ENCODE measurements around the gene MARCHF7. TPM values are rescaled to one million over a fixed set of nuclear protein-coding genes. Genes with fewer than 3 reads are reported as not detected.
A peak's percentile ranks its signal among the peaks of the same experiment; 100 is the strongest.
"Not testable (repeated sequence)": the region's sequence is repeated elsewhere in the genome, so short reads cannot be mapped to it uniquely, and the experiment has no call there.

Gene MARCHF7
- total RNA-seq, 1 experiment from 2014 or later: 38.3 TPM

GRCh38 chr2:159713631-159714246, 1.4 kb downstream of the MARCHF7 start:
- TSS peak; percentile 41 for BruUV-seq (replicated peaks)

DNA sequence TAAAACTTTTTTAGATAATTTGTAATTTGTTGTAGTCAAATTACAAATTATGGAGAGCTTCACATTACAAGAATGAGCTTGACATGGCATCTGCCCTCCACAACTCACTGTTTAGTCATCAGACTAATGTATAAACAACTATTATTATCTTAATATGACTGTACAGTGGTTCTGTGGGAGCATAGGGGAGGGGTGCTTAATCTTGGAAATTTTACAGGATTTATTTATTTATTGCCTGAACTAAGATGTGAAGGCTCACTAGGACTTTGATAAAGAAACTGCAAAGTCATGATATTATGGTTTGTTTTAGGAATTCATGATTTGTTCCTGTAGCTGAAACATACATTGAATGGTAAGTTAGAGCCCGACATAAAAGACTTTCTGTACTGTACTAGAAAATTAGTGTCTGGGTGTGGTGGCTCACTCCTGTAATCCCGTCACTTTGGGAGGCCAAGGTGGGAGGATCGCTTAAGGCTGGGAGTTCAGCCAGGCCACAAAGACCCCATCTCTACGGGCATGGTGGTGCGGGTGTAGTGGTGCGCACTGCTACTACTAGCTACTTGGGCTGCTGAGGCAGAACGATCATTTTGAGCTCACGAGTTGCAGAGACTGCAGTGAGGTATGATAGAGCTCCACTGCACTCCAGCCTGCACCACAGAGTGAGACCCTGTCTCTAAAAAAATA, 2.1 kb downstream of the MARCHF7 start:
- H4K20me1 ChIP-seq (ENCODE audit: insufficient read depth): peaks cover 52% of the 10 kb centered on the region
- no peak overlapping the region for H2AFZ ChIP-seq
- TF ChIP-seq CTCF (conservative IDR thresholded peaks at IDR 0.05) (no peak), EZH2 (IDR thresholded peaks at IDR 0.05; ENCODE audit: low read depth) (no peak)
- intact Hi-C loops (cut with micrococcal nuclease; ENCODE audit: unreplicated experiment): no loop called here
- DNase-seq: no peak
- H3K4me1 ChIP-seq (replicated peaks; ENCODE audit: insufficient read depth): peaks cover 37% of the 10 kb centered on the region
- H3F3A ChIP-seq (ENCODE audit: insufficient read depth, low read depth): peaks cover 5% of the 10 kb centered on the region
- POLR2A ChIA-PET (ENCODE audit: unreplicated experiment): interaction anchor here (0.5 to 0.6 kb wide), 2 partner anchors 33 to 196 kb away, joined by 3 read pairs; no protein-coding TSS in a partner anchor
- H3K27me3 ChIP-seq (ENCODE audit: insufficient read depth, low read depth): no peaks in the 10 kb centered on the region
- 0 out of 2 replicates have a peak overlapping the region, but pooled peaks have one; percentile 35 for H3K27ac ChIP-seq
- peaks cover 70% of the 10 kb centered on the region for H3K79me2 ChIP-seq (ENCODE audit: low read depth)
- CTCF ChIA-PET: no interaction called here
- no TSS peak for BruUV-seq (replicated peaks)
- H3K4me3 ChIP-seq: peak overlapping the region; percentile 97
- peaks cover 31% of the 10 kb centered on the region for H3K36me3 ChIP-seq (ENCODE audit: low read depth)
- no peaks in the 10 kb centered on the region for H3K9me2 ChIP-seq (ENCODE audit: insufficient read depth)
- H3K4me2 ChIP-seq: peak overlapping the region; percentile 91
- no peaks in the 10 kb centered on the region for H3K9me3 ChIP-seq (ENCODE audit: insufficient read depth, low read depth)

More at GRCh38 chr2:159713631-159714246, 1.4 kb downstream of the MARCHF7 start:
- H3K36me3 ChIP-seq (ENCODE audit: low read depth): peaks cover 31% of the 10 kb centered on the region
- peaks cover 46% of the 10 kb centered on the region for H4K20me1 ChIP-seq (ENCODE audit: insufficient read depth)
- DNase-seq: no peak
- ChIA-PET CTCF (no interaction called here), POLR2A (ENCODE audit: unreplicated experiment) (interaction anchor here (0.6 kb wide), 1 partner anchor 195 kb away, joined by 3 read pairs; no protein-coding TSS in a partner anchor)
- TF ChIP-seq CTCF (conservative IDR thresholded peaks at IDR 0.05) (no peak), EZH2 (IDR thresholded peaks at IDR 0.05; ENCODE audit: low read depth) (no peak)
- intact Hi-C loops (cut with micrococcal nuclease; ENCODE audit: unreplicated experiment): no loop called here
- H2AFZ ChIP-seq: no peak overlapping the region
- H3K79me2 ChIP-seq (ENCODE audit: low read depth): peaks cover 64% of the 10 kb centered on the region
- H3K4me1 ChIP-seq (replicated peaks; ENCODE audit: insufficient read depth): peaks cover 37% of the 10 kb centered on the region
- H3F3A ChIP-seq (ENCODE audit: insufficient read depth, low read depth): peaks cover 5% of the 10 kb centered on the region
- H3K4me3 ChIP-seq: peak overlapping the region; percentile 97
- no peaks in the 10 kb centered on the region for H3K9me3 ChIP-seq (ENCODE audit: insufficient read depth, low read depth)
- peak overlapping the region; percentile 35; the same call in 1 of the 2 replicates for H3K27ac ChIP-seq
- no peaks in the 10 kb centered on the region for H3K9me2 ChIP-seq (ENCODE audit: insufficient read depth)
- H3K27me3 ChIP-seq (ENCODE audit: insufficient read depth, low read depth): no peaks in the 10 kb centered on the region
- peak overlapping the region; percentile 91 for H3K4me2 ChIP-seq

DNA sequence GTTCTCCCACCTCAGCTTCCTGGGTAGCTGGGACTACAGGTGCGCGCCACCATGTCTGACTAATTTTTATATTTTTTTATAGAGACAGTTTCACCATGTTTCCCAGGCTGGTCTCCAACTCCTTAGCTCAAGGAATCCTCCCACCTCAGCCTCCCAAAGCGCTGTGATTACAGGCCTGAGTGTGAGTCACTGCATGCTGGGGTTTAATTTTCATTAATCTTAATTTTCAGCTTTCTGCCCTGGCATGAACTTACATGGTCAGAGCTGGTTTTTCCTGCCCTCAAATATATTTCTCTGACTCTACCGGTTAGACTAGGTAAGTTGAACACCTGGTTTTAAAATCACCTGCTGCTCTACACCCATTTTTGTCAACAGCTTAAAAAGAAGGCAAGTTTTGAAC, 3.1 kb downstream of the MARCHF7 start:
- H3K4me2 ChIP-seq: no peak overlapping the region

GRCh38 chr2:159716409-159716808, 4.1 kb downstream of the MARCHF7 start:
- H3K4me2 ChIP-seq; CTCF ChIA-PET; H3K4me3 ChIP-seq; H3F3A ChIP-seq (ENCODE audit: insufficient read depth, low read depth); H3K27me3 ChIP-seq (ENCODE audit: insufficient read depth, low read depth); H3K9me3 ChIP-seq (ENCODE audit: insufficient read depth, low read depth); H2AFZ ChIP-seq; intact Hi-C loops (cut with micrococcal nuclease; ENCODE audit: unreplicated experiment); H3K27ac ChIP-seq; BruUV-seq (replicated peaks); H3K9me2 ChIP-seq (ENCODE audit: insufficient read depth); DNase-seq: not testable (repeated sequence)
- peaks cover 39% of the 10 kb centered on the region for H3K36me3 ChIP-seq (ENCODE audit: low read depth)
- peaks cover 26% of the 10 kb centered on the region for H3K4me1 ChIP-seq (replicated peaks; ENCODE audit: insufficient read depth)
- H4K20me1 ChIP-seq (ENCODE audit: insufficient read depth): peaks cover 66% of the 10 kb centered on the region
- POLR2A ChIA-PET (ENCODE audit: unreplicated experiment): interaction anchor here (0.7 kb wide), 1 partner anchor 24 kb away, joined by 3 read pairs; no protein-coding TSS in a partner anchor
- H3K79me2 ChIP-seq (ENCODE audit: low read depth): peaks cover 90% of the 10 kb centered on the region

More for the DNA sequence above, 3.1 kb downstream of the MARCHF7 start:
- H3K4me3 ChIP-seq: no peak overlapping the region
- peaks cover 81% of the 10 kb centered on the region for H3K79me2 ChIP-seq (ENCODE audit: low read depth)
- ChIA-PET CTCF (no interaction called here), POLR2A (ENCODE audit: unreplicated experiment) (no interaction called here)
- intact Hi-C loops (cut with micrococcal nuclease; ENCODE audit: unreplicated experiment): no loop called here
- no peaks in the 10 kb centered on the region for H3K9me2 ChIP-seq (ENCODE audit: insufficient read depth)
- no peaks in the 10 kb centered on the region for H3K9me3 ChIP-seq (ENCODE audit: insufficient read depth, low read depth)
- H3K27me3 ChIP-seq (ENCODE audit: insufficient read depth, low read depth): no peaks in the 10 kb centered on the region
- peak in 1 of 2 experiments; percentile 66 for DNase-seq
- peaks cover 36% of the 10 kb centered on the region for H3K36me3 ChIP-seq (ENCODE audit: low read depth)
- no peak overlapping the region for H3K27ac ChIP-seq
- H4K20me1 ChIP-seq (ENCODE audit: insufficient read depth): peaks cover 56% of the 10 kb centered on the region
- H3F3A ChIP-seq (ENCODE audit: insufficient read depth, low read depth): peaks cover 5% of the 10 kb centered on the region
- H2AFZ ChIP-seq: no peak overlapping the region
- BruUV-seq (replicated peaks): no TSS peak
- no peak for TF ChIP-seq EZH2 (IDR thresholded peaks at IDR 0.05; ENCODE audit: low read depth)
- no peak for TF ChIP-seq CTCF (conservative IDR thresholded peaks at IDR 0.05)
- H3K4me1 ChIP-seq (replicated peaks; ENCODE audit: insufficient read depth): peaks cover 35% of the 10 kb centered on the region

Measured in PC-9 (cell line).